Endothelial cell of umbilical vein (primary cell): Measurements from ENCODE around the gene RTF2. TPM values are rescaled to one million over a fixed set of nuclear protein-coding genes. Genes with fewer than 3 reads are reported as not detected.

Experiments
- BruUV-seq: library from RNA; stranded (reverse); fragments of 400-500 nt; replicated peaks from 2 replicates; lab custom pipeline; 2021; lab: Mats Ljungman, UMichigan
- CTCF ChIA-PET: fragments of 300-600, 350-600 bp; sonication (Branson Sonifier 250); formaldehyde crosslinking; loops from one replicate; lab custom pipeline; 2021; ENCODE audit warnings: antibody characterized with exemption, inconsistent platforms; lab: Charles Lee
- POLR2A ChIA-PET: fragments of 300-600, 350-600 bp; sonication (Branson Sonifier 250); formaldehyde crosslinking; loops from one replicate; lab custom pipeline; 2021; ENCODE audit warnings: antibody characterized with exemption, inconsistent platforms; lab: Charles Lee
- DNase-seq: peaks from one replicate; pipeline ENCODE4 v3.0.0-alpha.2; 2011; ENCODE audit warnings: low read depth, low spot score
- FAIRE-seq: peaks from 2 replicates; lab custom pipeline; 2011; peaks lifted over from hg19 to GRCh38; lab: Jason Lieb, UNC
- H2AFZ ChIP-seq: 2 replicates; pipeline ENCODE4 v1.6.0; 2012; ENCODE audit warnings: low read depth, low read length, control low read depth, inconsistent platforms
- H3K27ac ChIP-seq: 2 replicates; pipeline ENCODE4 v1.5.1; 2011; ENCODE audit warnings: low read depth, mild to moderate bottlenecking, control low read depth, low read length, moderate library complexity; ENCODE audit not compliant: insufficient read depth
- H3K27me3 ChIP-seq, 2 experiments: 2 replicates each; pipeline versions ENCODE4 v1.6.0 to v1.6.1; 2011; ENCODE audit warnings: low read length in 2 of 2, mixed read lengths in 1 of 2; ENCODE audit not compliant: control insufficient read depth in 2 of 2, insufficient read depth in 2 of 2
- H3K36me3 ChIP-seq, 2 experiments: 2 replicates in 1 of 2; 3 replicates in 1 of 2; pipeline ENCODE4 v1.5.1; 2011; ENCODE audit warnings: low read length in 2 of 2, mild to moderate bottlenecking in 1 of 2, moderate library complexity in 1 of 2; ENCODE audit not compliant: control insufficient read depth in 2 of 2, insufficient read depth in 2 of 2; ENCODE audit errors: extremely low read depth in 1 of 2
- H3K4me1 ChIP-seq: 3 replicates; pipeline ENCODE4 v1.5.1; 2011; ENCODE audit warnings: mild to moderate bottlenecking, low read length; ENCODE audit not compliant: control insufficient read depth, insufficient read depth; ENCODE audit errors: extremely low read depth
- H3K4me2 ChIP-seq: 2 replicates; pipeline ENCODE4 v1.6.1; 2011; ENCODE audit warnings: low read length, control low read depth, mixed read lengths; ENCODE audit not compliant: insufficient read depth
- H3K4me3 ChIP-seq, 3 experiments: fragments of 200-600 bp in 1 of 3; sonication (generic), shearing (Covaris generic) in 1 of 3; replicated peaks in 1 of 3; 2 replicates each; pipeline ENCODE4 v1.5.1; 2011 to 2016; ENCODE audit warnings: control low read depth in 3 of 3, low read length in 3 of 3, mild to moderate bottlenecking in 2 of 3, inconsistent platforms in 1 of 3, low read depth in 1 of 3, moderate library complexity in 1 of 3; ENCODE audit not compliant: insufficient read depth in 1 of 3
- H3K79me2 ChIP-seq: 2 replicates; pipeline ENCODE4 v1.6.0; 2012; ENCODE audit warnings: low read length, inconsistent platforms; ENCODE audit not compliant: control insufficient read depth, insufficient read depth
- H3K9ac ChIP-seq: replicated peaks from 2 replicates; pipeline ENCODE3; 2011; ENCODE audit warnings: low read length, control low read depth; ENCODE audit not compliant: insufficient read depth; ENCODE audit errors: extremely low read depth
- H3K9me1 ChIP-seq: replicated peaks from 3 replicates; pipeline ENCODE4 v1.6.0; 2011; ENCODE audit warnings: mild to moderate bottlenecking, low read length; ENCODE audit not compliant: control insufficient read depth, insufficient read depth; ENCODE audit errors: extremely low read depth
- H3K9me3 ChIP-seq: replicated peaks from 2 replicates; pipeline ENCODE4 v1.5.1; 2012; ENCODE audit warnings: low read length, inconsistent platforms; ENCODE audit not compliant: control insufficient read depth, insufficient read depth
- H4K20me1 ChIP-seq: replicated peaks from 2 replicates; pipeline ENCODE3; 2011; ENCODE audit warnings: mild to moderate bottlenecking, low read length; ENCODE audit not compliant: control insufficient read depth, insufficient read depth; ENCODE audit errors: extremely low read depth
- EZH2 ChIP-seq: IDR thresholded peaks from 2 replicates; pipeline ENCODE4 v1.6.1; 2012; ENCODE audit warnings: borderline replicate concordance, low read depth, mild to moderate bottlenecking, moderate library complexity, low read length, inconsistent platforms; ENCODE audit not compliant: severe bottlenecking
- FOS ChIP-seq: IDR thresholded peaks from 2 replicates; pipeline ENCODE4 v1.6.1; 2011; ENCODE audit warnings: mild to moderate bottlenecking, low read length, moderate library complexity, borderline replicate concordance; ENCODE audit not compliant: insufficient read depth
- GATA2 ChIP-seq: IDR thresholded peaks from 2 replicates; pipeline ENCODE4 v1.7.0; 2011; ENCODE audit warnings: low read depth, mild to moderate bottlenecking, moderate library complexity, mixed read lengths, low read length; ENCODE audit not compliant: insufficient read length, insufficient read depth
- JUN ChIP-seq: IDR thresholded peaks from 2 replicates; pipeline ENCODE4 v1.6.1; 2011; ENCODE audit warnings: borderline replicate concordance, low read depth; ENCODE audit not compliant: insufficient read length, insufficient read depth
- MYC ChIP-seq: IDR thresholded peaks from one replicate; pipeline ENCODE4 v1.6.1; 2011; ENCODE audit warnings: mild to moderate bottlenecking, low read depth, low read length
- POLR2A ChIP-seq: IDR thresholded peaks from 2 replicates; pipeline ENCODE4 v1.6.1; 2012; ENCODE audit warnings: low read depth, mild to moderate bottlenecking, control low read depth, low read length
- POLR2AphosphoS5 ChIP-seq: IDR thresholded peaks from 2 replicates; pipeline ENCODE4 v1.6.1; 2012; ENCODE audit warnings: low read depth, mild to moderate bottlenecking, control low read depth, low read length, moderate library complexity; ENCODE audit not compliant: insufficient read depth
- dilution Hi-C: fragments of 300-500 bp; cut with MboI; formaldehyde crosslinking; loops from one replicate; pipeline ENCODE4 v1.15.0; 2019; ENCODE audit warnings: low sequenced_read_pairs; ENCODE audit not compliant: extremely low pct_ligation_motif_present
- intact Hi-C: fragments of 100-400 bp; cut with micrococcal nuclease; formaldehyde crosslinking; loops from one replicate; pipeline ENCODE4 v1.10.0; 2022
- polyA plus RNA-seq, 4 experiments: library from polyadenylated mRNA; depleted of rRNA in 3 of 4; stranded (reverse) in 3 of 4; unstranded in 1 of 4; fragments of >200 nt; gene quantifications; 2 replicates each; pipeline versions ENCODE4 v1.2.1 to v1.2.3, GENCODE V29; 2011 to 2012; ENCODE audit warnings: missing spikeins in 1 of 4
- total RNA-seq: library from RNA; stranded (reverse); gene quantifications from 2 replicates; pipeline ENCODE4 v1.2.3, GENCODE V29; 2021
- TF ChIP-seq, protein P1 (sequence below): IDR thresholded peaks from 2 replicates; pipeline ENCODE4 v1.6.1; 2011; ENCODE audit not compliant: insufficient read depth, insufficient read length
- TF ChIP-seq, protein P2 (sequence below), 2 donors: IDR thresholded peaks; 1 replicate in 1 of 2; 2 replicates in 1 of 2; pipeline ENCODE4 v1.5.1; 2011; ENCODE audit warnings: low read length in 2 of 2, mild to moderate bottlenecking in 2 of 2, moderate library complexity in 2 of 2, control low read depth in 1 of 2, inconsistent platforms in 1 of 2, low read depth in 1 of 2; ENCODE audit not compliant: insufficient read depth in 1 of 2; ENCODE audit errors: extremely low read depth in 1 of 2

RTF2 gene
- total and polyA plus RNA-seq, 2 donors (not counting 3 experiments of a cell fraction or from before 2014, with no cell fraction given), result 68.8 to 84.7 TPM

DNA sequence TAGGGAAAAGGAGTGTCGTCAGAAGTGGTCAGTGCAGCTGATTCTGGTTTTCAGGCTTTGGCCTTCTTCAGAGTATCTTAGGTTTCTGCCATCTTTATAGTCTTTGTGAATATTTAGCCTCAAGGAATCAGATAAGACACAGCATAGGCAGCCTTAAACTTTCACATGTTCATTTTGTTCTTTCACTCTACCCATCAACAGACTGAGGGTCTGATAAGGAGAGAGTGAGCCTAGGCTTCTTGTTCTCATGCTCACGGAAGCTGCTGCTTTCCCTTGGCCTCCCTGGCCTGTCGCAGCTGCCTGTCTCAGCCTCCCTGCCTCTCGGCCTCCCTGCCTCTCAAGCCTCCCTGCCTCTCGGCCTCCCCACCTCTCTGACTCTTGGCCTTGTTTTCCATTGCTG, 20.1 kb downstream of the RTF2 start:
- Histone ChIP-seq H3K36me3 (peaks cover 6 to 18% of the 10 kb centered on the region in 2 experiments), H3K79me2 (peaks cover 2% of the 10 kb centered on the region), H3K9me1 (no peaks in the 10 kb centered on the region), H3K27me3 (no peaks in the 10 kb centered on the region), H4K20me1 (no peaks in the 10 kb centered on the region), H3K4me3 (no peak overlapping the region), H3K9me3 (no peaks in the 10 kb centered on the region), H3K4me2 (no peak overlapping the region), H2AFZ (no peak overlapping the region), H3K4me1 (no peaks in the 10 kb centered on the region), H3K9ac (no peak overlapping the region), H3K27ac (no peak overlapping the region)
- TF ChIP-seq, protein P1, sequence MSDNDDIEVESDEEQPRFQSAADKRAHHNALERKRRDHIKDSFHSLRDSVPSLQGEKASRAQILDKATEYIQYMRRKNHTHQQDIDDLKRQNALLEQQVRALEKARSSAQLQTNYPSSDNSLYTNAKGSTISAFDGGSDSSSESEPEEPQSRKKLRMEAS, result no peak
- TF ChIP-seq EZH2 (no peak), JUN (no peak), GATA2 (no peak), POLR2A (no peak), FOS (no peak), POLR2AphosphoS5 (no peak), MYC (no peak)
- TF ChIP-seq, protein P2, sequence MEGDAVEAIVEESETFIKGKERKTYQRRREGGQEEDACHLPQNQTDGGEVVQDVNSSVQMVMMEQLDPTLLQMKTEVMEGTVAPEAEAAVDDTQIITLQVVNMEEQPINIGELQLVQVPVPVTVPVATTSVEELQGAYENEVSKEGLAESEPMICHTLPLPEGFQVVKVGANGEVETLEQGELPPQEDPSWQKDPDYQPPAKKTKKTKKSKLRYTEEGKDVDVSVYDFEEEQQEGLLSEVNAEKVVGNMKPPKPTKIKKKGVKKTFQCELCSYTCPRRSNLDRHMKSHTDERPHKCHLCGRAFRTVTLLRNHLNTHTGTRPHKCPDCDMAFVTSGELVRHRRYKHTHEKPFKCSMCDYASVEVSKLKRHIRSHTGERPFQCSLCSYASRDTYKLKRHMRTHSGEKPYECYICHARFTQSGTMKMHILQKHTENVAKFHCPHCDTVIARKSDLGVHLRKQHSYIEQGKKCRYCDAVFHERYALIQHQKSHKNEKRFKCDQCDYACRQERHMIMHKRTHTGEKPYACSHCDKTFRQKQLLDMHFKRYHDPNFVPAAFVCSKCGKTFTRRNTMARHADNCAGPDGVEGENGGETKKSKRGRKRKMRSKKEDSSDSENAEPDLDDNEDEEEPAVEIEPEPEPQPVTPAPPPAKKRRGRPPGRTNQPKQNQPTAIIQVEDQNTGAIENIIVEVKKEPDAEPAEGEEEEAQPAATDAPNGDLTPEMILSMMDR (IDR thresholded peaks at IDR 0.05; ENCODE audit: extremely low read depth in 1 of 2, insufficient read depth in 1 of 2, low read depth in 1 of 2, low read length in 2 of 2), result no peak
- FAIRE-seq, result no peak
- intact Hi-C loops, result no loop called here
- dilution Hi-C loops, result no loop called here
- ChIA-PET CTCF (no interaction called here), POLR2A (no interaction called here)
- DNase-seq, result no peak
- no TSS peak for BruUV-seq
